IMR-90 (cell line): ENCODE data around the gene SYCP1.
"Not testable (repeated sequence)": the region's sequence is repeated elsewhere in the genome, so short reads cannot be mapped to it uniquely, and the experiment has no call there.

ENCODE experiments used
- MAFK ChIP-seq: IDR thresholded peaks from 2 replicates; pipeline ENCODE4 v1.6.1; 2012; ENCODE audit warnings: low read depth, low read length, improper control_type of control experiment
- MAZ ChIP-seq: IDR thresholded peaks from 2 replicates; pipeline ENCODE4 v1.6.1; 2012; ENCODE audit warnings: low read depth, mild to moderate bottlenecking, low read length, improper control_type of control experiment, moderate library complexity, borderline replicate concordance
- POLR2A ChIP-seq: IDR thresholded peaks from 2 replicates; pipeline ENCODE4 v1.6.1; 2012; ENCODE audit warnings: mild to moderate bottlenecking, low read depth, low read length
- TF ChIP-seq, protein P1 (sequence below): conservative IDR thresholded peaks from 2 replicates; pipeline ENCODE4 v1.5.1; 2012; ENCODE audit warnings: mild to moderate bottlenecking, low read depth, low read length, improper control_type of control experiment
- TF ChIP-seq, protein P2 (sequence below): fragments of 150-350 bp; IDR thresholded peaks from 2 replicates; pipeline ENCODE4 v1.6.1; 2017; ENCODE audit warnings: mild to moderate bottlenecking, antibody characterized with exemption, low read length, low read depth

DNA sequence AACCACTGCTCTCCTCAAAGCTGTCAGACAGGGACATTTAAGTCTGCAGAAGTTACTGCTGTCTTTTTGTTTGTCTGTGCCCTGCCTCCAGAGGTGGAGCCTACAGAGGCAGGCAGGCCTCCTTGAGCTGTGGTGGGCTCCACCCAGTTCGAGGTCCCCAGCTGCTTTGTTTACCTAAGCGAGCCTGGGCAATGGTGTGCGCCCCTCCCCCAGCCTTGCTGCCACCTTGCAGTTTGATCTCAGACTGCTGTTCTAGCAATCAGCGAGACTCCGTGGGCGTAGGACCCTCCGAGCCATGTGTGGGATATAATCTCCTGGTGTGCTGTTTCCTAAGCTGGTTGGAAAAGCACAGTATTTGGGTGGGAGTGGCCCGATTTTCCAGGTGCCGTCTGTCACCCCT, 164.9 kb downstream of the SYCP1 start:
- TF ChIP-seq, protein P1, sequence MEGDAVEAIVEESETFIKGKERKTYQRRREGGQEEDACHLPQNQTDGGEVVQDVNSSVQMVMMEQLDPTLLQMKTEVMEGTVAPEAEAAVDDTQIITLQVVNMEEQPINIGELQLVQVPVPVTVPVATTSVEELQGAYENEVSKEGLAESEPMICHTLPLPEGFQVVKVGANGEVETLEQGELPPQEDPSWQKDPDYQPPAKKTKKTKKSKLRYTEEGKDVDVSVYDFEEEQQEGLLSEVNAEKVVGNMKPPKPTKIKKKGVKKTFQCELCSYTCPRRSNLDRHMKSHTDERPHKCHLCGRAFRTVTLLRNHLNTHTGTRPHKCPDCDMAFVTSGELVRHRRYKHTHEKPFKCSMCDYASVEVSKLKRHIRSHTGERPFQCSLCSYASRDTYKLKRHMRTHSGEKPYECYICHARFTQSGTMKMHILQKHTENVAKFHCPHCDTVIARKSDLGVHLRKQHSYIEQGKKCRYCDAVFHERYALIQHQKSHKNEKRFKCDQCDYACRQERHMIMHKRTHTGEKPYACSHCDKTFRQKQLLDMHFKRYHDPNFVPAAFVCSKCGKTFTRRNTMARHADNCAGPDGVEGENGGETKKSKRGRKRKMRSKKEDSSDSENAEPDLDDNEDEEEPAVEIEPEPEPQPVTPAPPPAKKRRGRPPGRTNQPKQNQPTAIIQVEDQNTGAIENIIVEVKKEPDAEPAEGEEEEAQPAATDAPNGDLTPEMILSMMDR, result not testable (repeated sequence)
- TF ChIP-seq POLR2A, MAZ, MAFK: not testable (repeated sequence)
- TF ChIP-seq, protein P2, sequence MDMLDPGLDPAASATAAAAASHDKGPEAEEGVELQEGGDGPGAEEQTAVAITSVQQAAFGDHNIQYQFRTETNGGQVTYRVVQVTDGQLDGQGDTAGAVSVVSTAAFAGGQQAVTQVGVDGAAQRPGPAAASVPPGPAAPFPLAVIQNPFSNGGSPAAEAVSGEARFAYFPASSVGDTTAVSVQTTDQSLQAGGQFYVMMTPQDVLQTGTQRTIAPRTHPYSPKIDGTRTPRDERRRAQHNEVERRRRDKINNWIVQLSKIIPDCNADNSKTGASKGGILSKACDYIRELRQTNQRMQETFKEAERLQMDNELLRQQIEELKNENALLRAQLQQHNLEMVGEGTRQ, result not testable (repeated sequence)
